ENCODE data around the gene DST. TPM values are rescaled to one million over a fixed set of nuclear protein-coding genes. Genes with fewer than 3 reads are reported as not detected.

The DST gene
- total RNA-seq, 1 experiment from 2014 or later, result 144 TPM

- no peak overlapping the region for H2AFZ ChIP-seq (ENCODE audit: low read depth, low read length, poor library complexity, severe bottlenecking)
- BruUV-seq (replicated peaks), result no TSS peak
- H3K79me2 ChIP-seq (ENCODE audit: insufficient read depth, low read length), result no peaks in the 10 kb centered on the region
- H3K4me3 ChIP-seq (replicated peaks in 1 of 2; ENCODE audit: low read depth in 1 of 2, low read length in 2 of 2), result no peak overlapping the region
- H3K4me1 ChIP-seq (ENCODE audit: control insufficient read depth in 1 of 2, insufficient read depth in 2 of 2, low read length in 2 of 2), result no peaks in the 10 kb centered on the region
- ChIA-PET POLR2A (no interaction called here), CTCF (no interaction called here), RAD21 (ENCODE audit: low non-redundant PET in 1 of 2, low total read pairs in 2 of 2, uncharacterized antibody in 2 of 2, unreplicated experiment in 2 of 2) (no interaction called here)
- no peaks in the 10 kb centered on the region for H3K27me3 ChIP-seq (ENCODE audit: insufficient read depth, low read length)
- ATAC-seq (no peak), DNase-seq (ENCODE audit: low read depth, low spot score) (no peak)
- H3K9ac ChIP-seq (ENCODE audit: low read length), result no peak overlapping the region
- no peak overlapping the region for H3K27ac ChIP-seq (ENCODE audit: low read depth, low read length)
- H4K20me1 ChIP-seq (ENCODE audit: insufficient read depth), result no peaks in the 10 kb centered on the region
- intact Hi-C loops (cut with micrococcal nuclease), result no loop called here
- H3K4me2 ChIP-seq (ENCODE audit: low read length), result no peak overlapping the region
- H3K9me3 ChIP-seq (ENCODE audit: control insufficient read depth in 1 of 2, insufficient read depth in 1 of 2, low read depth in 1 of 2, low read length in 2 of 2), result no peaks in the 10 kb centered on the region
- TF ChIP-seq TCF7L2 (IDR thresholded peaks at IDR 0.05; ENCODE audit: borderline replicate concordance, extremely low read depth, insufficient read depth, insufficient read length) (no peak), FOSL1 (IDR thresholded peaks at IDR 0.05; ENCODE audit: low read depth) (no peak), YY1 (IDR thresholded peaks at IDR 0.05; ENCODE audit: extremely low read depth, insufficient replicate concordance, low read depth, low read length) (no peak), CTCF (IDR thresholded peaks at IDR 0.05 in 2 of 3, conservative IDR thresholded peaks at IDR 0.05 in 1 of 3; ENCODE audit: borderline replicate concordance in 1 of 3, insufficient read depth in 1 of 3, low read depth in 2 of 3, low read length in 2 of 3) (no peak), POLR2A (IDR thresholded peaks at IDR 0.05; ENCODE audit: borderline replicate concordance, extremely low read depth, insufficient read depth, insufficient read length) (no peak), EGR1 (IDR thresholded peaks at IDR 0.05; ENCODE audit: low read depth) (no peak), JUND (IDR thresholded peaks at IDR 0.05) (no peak), EZH2phosphoT487 (IDR thresholded peaks at IDR 0.05; ENCODE audit: borderline replicate concordance) (no peak), EZH2 (IDR thresholded peaks at IDR 0.05) (no peak), ZFX (IDR thresholded peaks at IDR 0.05) (no peak), ZBTB33 (IDR thresholded peaks at IDR 0.05; ENCODE audit: extremely low read depth, insufficient replicate concordance, low read length) (no peak), ELF1 (IDR thresholded peaks at IDR 0.05; ENCODE audit: borderline replicate concordance, low read depth) (no peak), ATF3 (IDR thresholded peaks at IDR 0.05) (no peak), CBX3 (IDR thresholded peaks at IDR 0.05; ENCODE audit: low read depth) (no peak), SIN3A (IDR thresholded peaks at IDR 0.05; ENCODE audit: low read depth) (no peak)
- TF ChIP-seq, protein P1, sequence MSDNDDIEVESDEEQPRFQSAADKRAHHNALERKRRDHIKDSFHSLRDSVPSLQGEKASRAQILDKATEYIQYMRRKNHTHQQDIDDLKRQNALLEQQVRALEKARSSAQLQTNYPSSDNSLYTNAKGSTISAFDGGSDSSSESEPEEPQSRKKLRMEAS (IDR thresholded peaks at IDR 0.05), result no peak
- TF ChIP-seq, protein P2, sequence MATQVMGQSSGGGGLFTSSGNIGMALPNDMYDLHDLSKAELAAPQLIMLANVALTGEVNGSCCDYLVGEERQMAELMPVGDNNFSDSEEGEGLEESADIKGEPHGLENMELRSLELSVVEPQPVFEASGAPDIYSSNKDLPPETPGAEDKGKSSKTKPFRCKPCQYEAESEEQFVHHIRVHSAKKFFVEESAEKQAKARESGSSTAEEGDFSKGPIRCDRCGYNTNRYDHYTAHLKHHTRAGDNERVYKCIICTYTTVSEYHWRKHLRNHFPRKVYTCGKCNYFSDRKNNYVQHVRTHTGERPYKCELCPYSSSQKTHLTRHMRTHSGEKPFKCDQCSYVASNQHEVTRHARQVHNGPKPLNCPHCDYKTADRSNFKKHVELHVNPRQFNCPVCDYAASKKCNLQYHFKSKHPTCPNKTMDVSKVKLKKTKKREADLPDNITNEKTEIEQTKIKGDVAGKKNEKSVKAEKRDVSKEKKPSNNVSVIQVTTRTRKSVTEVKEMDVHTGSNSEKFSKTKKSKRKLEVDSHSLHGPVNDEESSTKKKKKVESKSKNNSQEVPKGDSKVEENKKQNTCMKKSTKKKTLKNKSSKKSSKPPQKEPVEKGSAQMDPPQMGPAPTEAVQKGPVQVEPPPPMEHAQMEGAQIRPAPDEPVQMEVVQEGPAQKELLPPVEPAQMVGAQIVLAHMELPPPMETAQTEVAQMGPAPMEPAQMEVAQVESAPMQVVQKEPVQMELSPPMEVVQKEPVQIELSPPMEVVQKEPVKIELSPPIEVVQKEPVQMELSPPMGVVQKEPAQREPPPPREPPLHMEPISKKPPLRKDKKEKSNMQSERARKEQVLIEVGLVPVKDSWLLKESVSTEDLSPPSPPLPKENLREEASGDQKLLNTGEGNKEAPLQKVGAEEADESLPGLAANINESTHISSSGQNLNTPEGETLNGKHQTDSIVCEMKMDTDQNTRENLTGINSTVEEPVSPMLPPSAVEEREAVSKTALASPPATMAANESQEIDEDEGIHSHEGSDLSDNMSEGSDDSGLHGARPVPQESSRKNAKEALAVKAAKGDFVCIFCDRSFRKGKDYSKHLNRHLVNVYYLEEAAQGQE (IDR thresholded peaks at IDR 0.05; ENCODE audit: low read depth), result no peak
- no peaks in the 10 kb centered on the region for H3K9me2 ChIP-seq (ENCODE audit: insufficient read depth)
- H3K36me3 ChIP-seq (ENCODE audit: control insufficient read depth in 1 of 2, insufficient read depth in 2 of 2, low read length in 2 of 2), result peaks cover 19 to 43% of the 10 kb centered on the region in 2 experiments
These were observed 164.5 kb downstream of the DST start for GRCh38 chr6:56478202-56478601.
